Measurements from ENCODE around the gene KLHDC8A.

- TF ChIP-seq POLR2A (IDR thresholded peaks at IDR 0.05), result no peak
- TF ChIP-seq CTCF (IDR thresholded peaks at IDR 0.05), result no peak
These were observed 65.1 kb downstream of the KLHDC8A start for GRCh38 chr1:205291596-205291995.
